ENCODE data around the gene MROH9.

MROH9 gene

DNA sequence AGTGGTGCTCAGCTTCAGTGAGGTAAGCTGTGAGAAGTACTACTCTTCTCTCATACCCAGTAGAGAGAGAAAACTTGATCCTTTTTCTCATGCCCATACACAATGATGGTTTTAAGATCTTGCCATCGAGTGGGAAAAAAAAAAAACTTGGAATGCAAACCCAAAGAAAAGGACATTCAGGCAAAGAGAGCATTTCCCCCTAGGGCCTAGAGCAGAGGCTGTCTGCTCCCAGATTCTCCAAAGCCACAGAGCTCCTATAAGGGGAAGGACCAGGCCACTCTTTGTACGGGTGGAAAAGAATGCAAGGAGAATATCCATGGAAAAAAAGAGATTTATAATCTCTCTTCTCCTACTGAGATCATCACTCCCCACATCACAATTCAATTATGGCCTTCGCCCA is 34.9 kb downstream of the MROH9 start:
- TF ChIP-seq, protein P1, sequence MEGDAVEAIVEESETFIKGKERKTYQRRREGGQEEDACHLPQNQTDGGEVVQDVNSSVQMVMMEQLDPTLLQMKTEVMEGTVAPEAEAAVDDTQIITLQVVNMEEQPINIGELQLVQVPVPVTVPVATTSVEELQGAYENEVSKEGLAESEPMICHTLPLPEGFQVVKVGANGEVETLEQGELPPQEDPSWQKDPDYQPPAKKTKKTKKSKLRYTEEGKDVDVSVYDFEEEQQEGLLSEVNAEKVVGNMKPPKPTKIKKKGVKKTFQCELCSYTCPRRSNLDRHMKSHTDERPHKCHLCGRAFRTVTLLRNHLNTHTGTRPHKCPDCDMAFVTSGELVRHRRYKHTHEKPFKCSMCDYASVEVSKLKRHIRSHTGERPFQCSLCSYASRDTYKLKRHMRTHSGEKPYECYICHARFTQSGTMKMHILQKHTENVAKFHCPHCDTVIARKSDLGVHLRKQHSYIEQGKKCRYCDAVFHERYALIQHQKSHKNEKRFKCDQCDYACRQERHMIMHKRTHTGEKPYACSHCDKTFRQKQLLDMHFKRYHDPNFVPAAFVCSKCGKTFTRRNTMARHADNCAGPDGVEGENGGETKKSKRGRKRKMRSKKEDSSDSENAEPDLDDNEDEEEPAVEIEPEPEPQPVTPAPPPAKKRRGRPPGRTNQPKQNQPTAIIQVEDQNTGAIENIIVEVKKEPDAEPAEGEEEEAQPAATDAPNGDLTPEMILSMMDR (conservative IDR thresholded peaks at IDR 0.05; ENCODE audit: low read depth, low read length): no peak
- Histone ChIP-seq H3K9ac (no peak overlapping the region), H3K4me1 (ENCODE audit: low read depth, poor library complexity, severe bottlenecking) (no peaks in the 10 kb centered on the region), H3K27me3 (ENCODE audit: insufficient read depth, low read depth) (no peaks in the 10 kb centered on the region), H3K79me2 (ENCODE audit: insufficient read depth, low read depth) (no peaks in the 10 kb centered on the region), H4K20me1 (ENCODE audit: insufficient read depth) (no peaks in the 10 kb centered on the region), H3K27ac (no peak overlapping the region), H3K4me3 (IDR thresholded peaks at IDR 0.05; ENCODE audit: insufficient read depth, low read depth, low read length) (no peak overlapping the region), H3K36me3 (ENCODE audit: insufficient read depth) (no peaks in the 10 kb centered on the region), H3K4me2 (no peak overlapping the region), H2AFZ (ENCODE audit: low read depth) (no peak overlapping the region)

DNA sequence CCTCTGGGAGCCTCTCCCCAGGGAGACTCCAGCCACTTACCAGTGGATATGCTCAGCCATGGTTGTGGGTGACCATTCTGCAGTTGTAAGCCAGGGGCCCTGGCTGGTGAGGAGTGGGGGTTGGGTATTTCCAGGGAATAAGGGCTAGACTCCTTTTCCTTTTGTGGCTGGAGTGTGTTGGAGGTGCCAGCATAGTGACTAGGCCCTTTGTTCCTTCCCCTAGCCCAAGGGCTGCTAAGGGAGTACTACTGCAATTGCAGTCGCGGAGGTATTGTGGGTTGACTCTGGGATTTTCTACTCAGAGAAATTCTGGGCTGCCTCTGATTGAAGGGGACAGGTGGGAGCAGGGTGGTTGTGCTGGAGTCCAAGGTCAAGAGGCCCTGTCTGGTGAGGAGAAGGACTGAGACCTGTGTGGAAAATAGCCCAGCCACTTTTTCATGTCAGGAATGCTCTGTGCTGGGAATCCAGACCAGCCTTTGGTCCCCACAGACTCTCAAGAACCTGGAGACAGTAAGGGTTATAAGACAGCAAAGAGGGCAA is 43.1 kb downstream of the MROH9 start:
- H3K4me1 ChIP-seq (ENCODE audit: low read depth, poor library complexity, severe bottlenecking): no peaks in the 10 kb centered on the region
- no peak overlapping the region for H3K27ac ChIP-seq
- H3K9ac ChIP-seq: no peak overlapping the region
- no peak overlapping the region for H3K4me2 ChIP-seq
- no peaks in the 10 kb centered on the region for H4K20me1 ChIP-seq (ENCODE audit: insufficient read depth)
- no peak overlapping the region for H3K4me3 ChIP-seq (IDR thresholded peaks at IDR 0.05; ENCODE audit: insufficient read depth, low read depth, low read length)
- TF ChIP-seq, protein P1 (conservative IDR thresholded peaks at IDR 0.05; ENCODE audit: low read depth, low read length): no peak
- no peaks in the 10 kb centered on the region for H3K27me3 ChIP-seq (ENCODE audit: insufficient read depth, low read depth)
- no peaks in the 10 kb centered on the region for H3K36me3 ChIP-seq (ENCODE audit: insufficient read depth)
- no peak overlapping the region for H2AFZ ChIP-seq (ENCODE audit: low read depth)
- H3K79me2 ChIP-seq (ENCODE audit: insufficient read depth, low read depth): no peaks in the 10 kb centered on the region

DNA sequence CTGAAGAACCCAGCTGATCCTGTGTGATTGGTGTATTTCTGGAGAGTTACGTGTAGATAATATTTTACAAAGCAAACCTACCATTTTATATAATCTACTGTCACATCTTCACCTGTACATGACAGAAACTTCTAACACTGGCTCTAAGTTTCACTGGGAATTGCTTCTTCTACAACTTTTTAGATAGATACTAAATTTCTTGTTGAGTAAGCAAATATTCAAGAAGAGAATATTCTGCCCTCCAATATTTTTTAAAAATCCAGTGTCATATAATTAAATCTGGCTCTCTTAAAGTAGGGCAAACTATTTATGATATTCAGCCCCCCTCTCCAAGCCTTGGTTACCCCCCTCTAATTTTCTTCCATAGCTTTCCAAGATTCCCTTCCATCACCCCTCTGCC is 50.1 kb downstream of the MROH9 start:
- H2AFZ ChIP-seq (ENCODE audit: low read depth): no peak overlapping the region
- H3K4me3 ChIP-seq (IDR thresholded peaks at IDR 0.05; ENCODE audit: insufficient read depth, low read depth, low read length): no peak overlapping the region
- no peaks in the 10 kb centered on the region for H4K20me1 ChIP-seq (ENCODE audit: insufficient read depth)
- H3K4me2 ChIP-seq: no peak overlapping the region
- no peak overlapping the region for H3K9ac ChIP-seq
- no peaks in the 10 kb centered on the region for H3K79me2 ChIP-seq (ENCODE audit: insufficient read depth, low read depth)
- no peaks in the 10 kb centered on the region for H3K4me1 ChIP-seq (ENCODE audit: low read depth, poor library complexity, severe bottlenecking)
- H3K27me3 ChIP-seq (ENCODE audit: insufficient read depth, low read depth): no peaks in the 10 kb centered on the region
- H3K27ac ChIP-seq: no peak overlapping the region
- TF ChIP-seq, protein P1 (conservative IDR thresholded peaks at IDR 0.05; ENCODE audit: low read depth, low read length): no peak
- H3K36me3 ChIP-seq (ENCODE audit: insufficient read depth): no peaks in the 10 kb centered on the region

DNA sequence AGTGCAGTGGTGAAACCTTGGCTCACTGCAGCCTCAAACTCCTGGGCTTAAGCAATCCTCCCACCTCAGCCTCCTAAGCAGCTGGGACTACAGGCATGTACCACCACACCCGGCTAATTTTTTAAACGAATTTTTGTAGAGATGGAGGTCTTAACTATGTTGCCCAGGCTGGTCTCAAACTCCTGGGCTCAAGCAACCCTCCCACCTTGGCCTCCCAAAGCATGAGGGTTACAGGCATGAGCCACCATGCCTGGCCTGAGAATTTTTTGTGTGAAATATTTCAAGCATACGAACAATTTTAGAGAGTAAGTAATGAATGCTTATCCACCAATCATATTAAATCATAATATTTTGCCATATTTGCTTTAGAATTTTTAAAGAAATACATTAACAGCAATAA is 51.6 kb downstream of the MROH9 start:
- TF ChIP-seq, protein P1 (conservative IDR thresholded peaks at IDR 0.05; ENCODE audit: low read depth, low read length): no peak
- Histone ChIP-seq H3K27ac (no peak overlapping the region), H3K9ac (no peak overlapping the region), H3K4me1 (ENCODE audit: low read depth, poor library complexity, severe bottlenecking) (no peaks in the 10 kb centered on the region), H3K36me3 (ENCODE audit: insufficient read depth) (no peaks in the 10 kb centered on the region), H4K20me1 (ENCODE audit: insufficient read depth) (no peaks in the 10 kb centered on the region), H3K4me2 (no peak overlapping the region), H3K79me2 (ENCODE audit: insufficient read depth, low read depth) (no peaks in the 10 kb centered on the region), H2AFZ (ENCODE audit: low read depth) (no peak overlapping the region), H3K4me3 (IDR thresholded peaks at IDR 0.05; ENCODE audit: insufficient read depth, low read depth, low read length) (no peak overlapping the region), H3K27me3 (ENCODE audit: insufficient read depth, low read depth) (no peaks in the 10 kb centered on the region)

All from KMS-11 (cell line).